Neural cell (in vitro differentiated cells): ENCODE data around the gene PTPRD. TPM values are rescaled to one million over a fixed set of nuclear protein-coding genes. Genes with fewer than 3 reads are reported as not detected.

ENCODE experiments used
- H2AFZ ChIP-seq: fragments of 200-600, 300-800 bp; sonication (generic), shearing (Covaris generic); 2 replicates; pipeline ENCODE4 v1.6.0; 2014; ENCODE audit warnings: low read depth, mild to moderate bottlenecking, antibody characterized with exemption, low read length, moderate library complexity
- H3F3A ChIP-seq: fragments of 200-600 bp; shearing (Covaris generic); 2 replicates; pipeline ENCODE4 v1.6.1; 2016; ENCODE audit warnings: mild to moderate bottlenecking, moderate library complexity, mixed read lengths, antibody characterized with exemption, low read length; ENCODE audit not compliant: insufficient read depth, poor library complexity, severe bottlenecking
- H3K27ac ChIP-seq: fragments of 200-600, 300-800 bp; sonication (generic), shearing (Covaris generic); 2 replicates; pipeline ENCODE4 v1.5.1; 2014; ENCODE audit warnings: mild to moderate bottlenecking, low read length, moderate library complexity
- H3K27me3 ChIP-seq: fragments of 300-800, 200-600 bp; sonication (generic), shearing (Covaris generic); 2 replicates; pipeline ENCODE4 v1.6.0; 2014; ENCODE audit warnings: mild to moderate bottlenecking, low read depth, low read length, moderate library complexity; ENCODE audit not compliant: insufficient read depth
- H3K36me3 ChIP-seq: fragments of 300-800, 200-600 bp; sonication (generic), shearing (Covaris generic); 2 replicates; pipeline ENCODE4 v1.5.1; 2014; ENCODE audit warnings: mild to moderate bottlenecking, antibody characterized with exemption, low read length, moderate library complexity; ENCODE audit not compliant: insufficient read depth
- H3K4me2 ChIP-seq: fragments of 300-800, 200-600 bp; sonication (generic), shearing (Covaris generic); 2 replicates; pipeline ENCODE4 v1.6.0; 2014; ENCODE audit warnings: mild to moderate bottlenecking, low read length
- H3K4me3 ChIP-seq: fragments of 300-800, 200-600 bp; sonication (generic), shearing (Covaris generic); 2 replicates; pipeline ENCODE4 v1.5.1; 2014; ENCODE audit warnings: mild to moderate bottlenecking, low read length, moderate library complexity
- H3K79me2 ChIP-seq: fragments of 200-600 bp; shearing (Covaris generic); replicated peaks from 2 replicates; pipeline ENCODE4 v1.6.0; 2014; ENCODE audit warnings: mild to moderate bottlenecking, low read length, moderate library complexity; ENCODE audit not compliant: insufficient read depth
- H3K9ac ChIP-seq: fragments of 300-800, 200-600 bp; sonication (generic), shearing (Covaris generic); 2 replicates; pipeline ENCODE4 v1.6.1; 2016; ENCODE audit warnings: mild to moderate bottlenecking, low read length, mixed read lengths
- H3K9me2 ChIP-seq: fragments of 200-600 bp; shearing (Covaris generic); 2 replicates; pipeline ENCODE4 v1.6.1; 2016; ENCODE audit warnings: mild to moderate bottlenecking, low read length, mixed read lengths; ENCODE audit not compliant: insufficient read depth
- H3K9me3 ChIP-seq: fragments of 200-600, 300-800 bp; sonication (generic), shearing (Covaris generic); 2 replicates; pipeline ENCODE4 v1.6.1; 2016; ENCODE audit warnings: mild to moderate bottlenecking, mixed run types, low read length, moderate library complexity, mixed read lengths
- H4K20me1 ChIP-seq: fragments of 200-600 bp; shearing (Covaris generic); 2 replicates; pipeline ENCODE4 v1.6.1; 2016; ENCODE audit warnings: mild to moderate bottlenecking, mixed run types; ENCODE audit not compliant: insufficient read depth
- CTCF ChIP-seq: fragments of 450-650 bp; IDR thresholded peaks from 2 replicates; pipeline ENCODE4 v1.5.1; 2014; ENCODE audit warnings: antibody characterized with exemption, mild to moderate bottlenecking, moderate library complexity; ENCODE audit not compliant: poor library complexity, severe bottlenecking
- EP300 ChIP-seq: fragments of 450-650 bp; conservative IDR thresholded peaks from 2 replicates; pipeline ENCODE4 v1.6.1; 2014; ENCODE audit warnings: antibody characterized with exemption, mild to moderate bottlenecking, moderate library complexity; ENCODE audit not compliant: poor library complexity, severe bottlenecking
- EZH2 ChIP-seq: fragments of 200-600, 300-800 bp; shearing (Covaris generic), sonication (generic); IDR thresholded peaks from 2 replicates; pipeline ENCODE4 v1.6.1; 2014; ENCODE audit warnings: antibody characterized with exemption, low read length, borderline replicate concordance, mild to moderate bottlenecking; ENCODE audit not compliant: insufficient read depth, poor library complexity, severe bottlenecking
- MXI1 ChIP-seq: fragments of 450-650 bp; conservative IDR thresholded peaks from 2 replicates; pipeline ENCODE4 v1.6.1; 2014; ENCODE audit warnings: antibody characterized with exemption, mild to moderate bottlenecking; ENCODE audit not compliant: poor library complexity, severe bottlenecking
- POLR2AphosphoS5 ChIP-seq: IDR thresholded peaks from 2 replicates; pipeline ENCODE4 v1.6.1; 2012
- RAD21 ChIP-seq: fragments of 450-650 bp; conservative IDR thresholded peaks from 2 replicates; pipeline ENCODE4 v1.6.1; 2014; ENCODE audit warnings: antibody characterized with exemption, mild to moderate bottlenecking, moderate library complexity
- REST ChIP-seq: IDR thresholded peaks from 2 replicates; pipeline ENCODE4 v1.6.1; 2012; ENCODE audit warnings: borderline replicate concordance
- SMC3 ChIP-seq: fragments of 450-650 bp; conservative IDR thresholded peaks from 2 replicates; pipeline ENCODE4 v1.6.1; 2014; ENCODE audit warnings: antibody characterized with exemption, mild to moderate bottlenecking, moderate library complexity; ENCODE audit not compliant: poor library complexity
- TAF1 ChIP-seq: IDR thresholded peaks from 2 replicates; pipeline ENCODE4 v1.6.1; 2012; ENCODE audit warnings: low read depth
- polyA plus RNA-seq: library from polyadenylated mRNA; depleted of rRNA; stranded (reverse); fragments of >200 nt; gene quantifications from 2 replicates; pipeline ENCODE4 v1.2.3, GENCODE V29; 2014

PTPRD gene
- polyA plus RNA-seq, 1 donor from 2014 or later = 143 TPM

GRCh38 chr9:9729082-9729481, 883.7 kb downstream of the PTPRD start:
- Histone ChIP-seq H3K4me2 (no peak overlapping the region), H3F3A (no peaks in the 10 kb centered on the region), H3K27ac (no peak overlapping the region), H4K20me1 (no peaks in the 10 kb centered on the region), H3K36me3 (no peaks in the 10 kb centered on the region), H3K4me3 (no peak overlapping the region), H3K9me2 (no peaks in the 10 kb centered on the region), H3K9me3 (no peaks in the 10 kb centered on the region), H3K79me2 (no peaks in the 10 kb centered on the region), H2AFZ (no peak overlapping the region), H3K27me3 (no peaks in the 10 kb centered on the region), H3K9ac (no peak overlapping the region)
- TF ChIP-seq RAD21 = no peak
- no peak for TF ChIP-seq EZH2
- no peak for TF ChIP-seq REST
- TF ChIP-seq SMC3 = no peak
- no peak for TF ChIP-seq MXI1
- TF ChIP-seq TAF1 = no peak
- TF ChIP-seq EP300 = no peak
- TF ChIP-seq CTCF = no peak
- no peak for TF ChIP-seq POLR2AphosphoS5

- H3K27me3 ChIP-seq = no peaks in the 10 kb centered on the region
- H3K4me3 ChIP-seq = no peak overlapping the region
- H3K27ac ChIP-seq = no peak overlapping the region
- H3F3A ChIP-seq = no peaks in the 10 kb centered on the region
- no peaks in the 10 kb centered on the region for H3K9me3 ChIP-seq
- no peaks in the 10 kb centered on the region for H3K79me2 ChIP-seq
- no peaks in the 10 kb centered on the region for H3K9me2 ChIP-seq
- no peak overlapping the region for H3K4me2 ChIP-seq
- TF ChIP-seq MXI1 (no peak), POLR2AphosphoS5 (no peak), EZH2 (no peak), TAF1 (no peak), RAD21 (no peak), EP300 (no peak), SMC3 (no peak)
- no peak overlapping the region for H2AFZ ChIP-seq
- H4K20me1 ChIP-seq = no peaks in the 10 kb centered on the region
- H3K36me3 ChIP-seq = no peaks in the 10 kb centered on the region
- H3K9ac ChIP-seq = no peak overlapping the region
These were observed 893.3 kb downstream of the PTPRD start for GRCh38 chr9:9719373-9720112.
